HG02852 (cell line): ENCODE measurements around the gene ASTN1.
"Not testable (repeated sequence)": the region's sequence is repeated elsewhere in the genome, so short reads cannot be mapped to it uniquely, and the experiment has no call there.

Experiments used
- ATAC-seq: cut with Tn5 transposase; IDR thresholded peaks from one replicate; pipeline ENCODE4 v1.9.1; 2021; ENCODE audit warnings: mild to moderate bottlenecking, moderate library complexity; ENCODE audit not compliant: unreplicated experiment

ASTN1 gene

GRCh38 chr1:177116941-177117340, 47.6 kb downstream of the ASTN1 start:
- ATAC-seq: no peak

- no peak for ATAC-seq
Observed at GRCh38 chr1:177106614-177107365, 57.7 kb downstream of the ASTN1 start.

- ATAC-seq: no peak
Observed at GRCh38 chr1:177106196-177106595, 58.3 kb downstream of the ASTN1 start.

GRCh38 chr1:177103005-177103852, 61.3 kb downstream of the ASTN1 start:
- no peak for ATAC-seq

GRCh38 chr1:177092001-177092400, 72.5 kb downstream of the ASTN1 start:
- ATAC-seq: no peak

- ATAC-seq: no peak
Observed at GRCh38 chr1:177091040-177091439, 73.5 kb downstream of the ASTN1 start.

- no peak for ATAC-seq
Observed at GRCh38 chr1:177088966-177089365, 75.5 kb downstream of the ASTN1 start.

- no peak for ATAC-seq
Observed at GRCh38 chr1:177082855-177083693, 81.4 kb downstream of the ASTN1 start.

- ATAC-seq: no peak
Observed at GRCh38 chr1:177080564-177080963, 83.9 kb downstream of the ASTN1 start.

- no peak for ATAC-seq
Observed at GRCh38 chr1:177077734-177078499, 86.6 kb downstream of the ASTN1 start.

GRCh38 chr1:177077006-177077405, 87.5 kb downstream of the ASTN1 start:
- no peak for ATAC-seq

- not testable (repeated sequence) for ATAC-seq
Observed at GRCh38 chr1:177074811-177075210, 89.7 kb downstream of the ASTN1 start.

GRCh38 chr1:177069490-177069889, 95.0 kb downstream of the ASTN1 start:
- no peak for ATAC-seq

- no peak for ATAC-seq
Observed at GRCh38 chr1:177067752-177068410, 96.6 kb downstream of the ASTN1 start.

- ATAC-seq: no peak
Observed at GRCh38 chr1:177065430-177065829, 99.1 kb downstream of the ASTN1 start.

- ATAC-seq: no peak
Observed at GRCh38 chr1:177063648-177064047, 100.9 kb downstream of the ASTN1 start.

GRCh38 chr1:177054542-177054941, 110.0 kb downstream of the ASTN1 start:
- no peak for ATAC-seq

GRCh38 chr1:177053648-177054047, 110.9 kb downstream of the ASTN1 start:
- ATAC-seq: no peak

- ATAC-seq: no peak
Observed at GRCh38 chr1:177048314-177049069, 116.0 kb downstream of the ASTN1 start.
